Measurements from ENCODE around the gene SLC37A3. TPM values are rescaled to one million over a fixed set of nuclear protein-coding genes. Genes with fewer than 3 reads are reported as not detected.

The SLC37A3 gene
- total RNA-seq, 2 experiments from 2014 or later: 27.0 to 35.3 TPM

GRCh38 chr7:140284062-140284461 is 114.3 kb downstream of the SLC37A3 start:
- Mint-ChIP-seq H3K9me3 (ENCODE audit: low read depth) (no peaks in the 10 kb centered on the region), H3K4me1 (no peaks in the 10 kb centered on the region), H3K27ac (no peak overlapping the region), H3K4me3 (no peak overlapping the region), H3K36me3 (no peaks in the 10 kb centered on the region), H3K27me3 (no peaks in the 10 kb centered on the region)
- ATAC-seq (no peak), DNase-seq (no peak)
- CTCF ChIA-PET: no interaction called here

Other genes starting within 250 kb of the SLC37A3 start
- 10 to 100 TPM in 1 of 2 experiments, 1 to 10 TPM in 1; 7.3 to 13.1 TPM for gene KDM7A, start 221.5 kb downstream of the SLC37A3 start, total RNA-seq
- gene RAB19, start 5.5 kb upstream of the SLC37A3 start, total RNA-seq: 1 to 10 TPM; 5.0 to 7.3 TPM
- gene MKRN1, start 81.0 kb upstream of the SLC37A3 start, total RNA-seq: 10 to 100 TPM; 64.2 to 75.5 TPM
- gene DENND2A, start 242.3 kb upstream of the SLC37A3 start, total RNA-seq: under 1 TPM in 1 of 2 experiments, not detected in 1; 0.32 TPM